Measurements from ENCODE around the gene SPIN1.

The SPIN1 gene

DNA sequence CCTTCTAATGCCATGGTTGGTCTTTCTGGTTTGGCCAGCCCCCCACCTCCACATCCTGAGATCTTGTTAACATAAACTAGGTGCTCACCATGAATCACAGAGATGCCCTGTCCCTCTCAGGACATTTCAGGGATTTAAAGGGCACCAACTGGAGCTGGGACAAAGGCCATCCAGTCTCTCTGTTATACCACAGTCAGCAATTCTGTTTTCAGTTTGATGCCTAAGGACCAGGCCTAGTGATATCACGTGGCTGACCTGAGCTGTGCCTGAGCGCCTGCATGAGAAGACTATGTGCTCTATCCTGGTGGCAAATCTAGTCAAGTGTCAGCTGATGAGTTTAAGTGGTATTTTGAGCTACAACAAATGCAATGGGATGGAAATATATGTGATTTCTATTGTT, 26.1 kb downstream of the SPIN1 start:
- in situ Hi-C loops (cut with MboI; ENCODE audit: low sequenced_read_pairs, unreplicated experiment), result no loop called here
- DNase-seq (ENCODE audit: low spot score), result no peak
- no peak for TF ChIP-seq CTCF (IDR thresholded peaks at IDR 0.05; ENCODE audit: borderline replicate concordance, control extremely low read depth, extremely low read depth, insufficient read depth, missing control alignments)

DNA sequence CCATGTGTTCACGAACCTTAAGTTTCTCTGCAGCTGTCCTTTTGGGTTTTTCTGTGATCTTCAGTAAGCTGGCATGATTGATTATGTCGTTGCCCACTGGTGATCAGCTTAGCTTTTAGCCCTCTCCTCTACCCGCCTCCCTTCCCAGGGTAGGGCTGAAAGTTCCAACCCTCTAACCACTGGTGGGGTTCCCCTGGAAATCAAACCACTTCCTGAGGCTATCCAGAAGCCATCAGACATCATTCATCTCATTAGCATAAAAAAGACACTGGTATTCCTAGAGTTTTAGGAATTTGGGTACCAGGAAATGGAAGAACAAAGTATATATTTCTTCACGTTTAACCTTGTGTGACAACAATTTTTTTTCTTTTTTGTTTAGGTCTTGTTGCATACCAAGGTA, 29.8 kb downstream of the SPIN1 start:
- in situ Hi-C loops (cut with MboI; ENCODE audit: low sequenced_read_pairs, unreplicated experiment), result no loop called here
- no peak for TF ChIP-seq CTCF (IDR thresholded peaks at IDR 0.05; ENCODE audit: borderline replicate concordance, control extremely low read depth, extremely low read depth, insufficient read depth, missing control alignments)
- no peak for DNase-seq (ENCODE audit: low spot score)

GRCh38 chr9:88418715-88419540, 30.7 kb downstream of the SPIN1 start:
- DNase-seq (ENCODE audit: low spot score), result no peak
- TF ChIP-seq CTCF (IDR thresholded peaks at IDR 0.05; ENCODE audit: borderline replicate concordance, control extremely low read depth, extremely low read depth, insufficient read depth, missing control alignments), result no peak
- in situ Hi-C loops (cut with MboI; ENCODE audit: low sequenced_read_pairs, unreplicated experiment), result no loop called here

DNA sequence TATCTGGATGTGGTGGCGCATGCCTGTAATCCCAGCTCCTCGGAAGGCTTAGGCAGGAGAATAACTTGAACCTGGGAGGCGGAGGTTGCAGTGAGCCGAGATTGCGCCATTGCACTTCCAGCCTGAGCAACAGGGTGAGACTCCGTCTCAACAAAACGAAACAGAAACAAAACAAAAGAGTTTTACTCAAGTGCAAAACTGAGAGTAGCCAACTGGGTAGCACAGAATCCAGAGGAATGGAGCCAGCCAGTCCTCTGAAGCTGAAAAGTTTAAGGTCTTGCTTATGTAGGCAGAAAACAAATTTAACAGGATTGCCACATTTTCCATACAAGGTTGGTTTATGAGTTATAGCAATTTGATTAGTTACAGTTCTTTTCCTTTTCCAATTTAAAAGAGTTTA, 32.0 kb downstream of the SPIN1 start:
- in situ Hi-C loops (cut with MboI; ENCODE audit: low sequenced_read_pairs, unreplicated experiment), result no loop called here
- TF ChIP-seq CTCF (IDR thresholded peaks at IDR 0.05; ENCODE audit: borderline replicate concordance, control extremely low read depth, extremely low read depth, insufficient read depth, missing control alignments), result no peak
- no peak for DNase-seq (ENCODE audit: low spot score)

DNA sequence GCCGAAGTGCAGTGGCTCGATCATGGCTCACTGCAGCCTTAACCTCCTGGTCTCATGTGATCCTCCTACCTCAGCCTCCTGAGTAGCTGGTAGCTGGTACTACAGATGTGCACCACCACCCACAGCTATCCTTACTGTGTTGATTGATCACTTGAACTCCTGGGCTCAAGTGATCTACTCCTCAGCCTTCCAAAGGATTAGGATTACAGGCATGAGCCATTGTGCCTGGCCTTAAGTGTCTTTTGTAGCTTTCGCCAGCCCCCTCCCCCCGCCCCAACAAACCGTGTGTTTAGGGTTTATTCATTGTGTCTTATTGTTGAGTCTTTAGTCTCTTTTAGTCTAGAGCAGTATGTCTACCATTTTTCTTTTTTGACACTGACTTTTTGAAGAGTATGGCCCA, 33.1 kb downstream of the SPIN1 start:
- no peak for TF ChIP-seq CTCF (IDR thresholded peaks at IDR 0.05; ENCODE audit: borderline replicate concordance, control extremely low read depth, extremely low read depth, insufficient read depth, missing control alignments)
- DNase-seq (ENCODE audit: low spot score), result no peak
- in situ Hi-C loops (cut with MboI; ENCODE audit: low sequenced_read_pairs, unreplicated experiment), result no loop called here

GRCh38 chr9:88425538-88425950, 37.3 kb downstream of the SPIN1 start:
- no peak for TF ChIP-seq CTCF (IDR thresholded peaks at IDR 0.05; ENCODE audit: borderline replicate concordance, control extremely low read depth, extremely low read depth, insufficient read depth, missing control alignments)
- in situ Hi-C loops (cut with MboI; ENCODE audit: low sequenced_read_pairs, unreplicated experiment), result no loop called here
- DNase-seq (ENCODE audit: low spot score), result no peak

All from GM13976 (cell line).